ENCODE data around the gene CYP2E1. TPM values are rescaled to one million over a fixed set of nuclear protein-coding genes. Genes with fewer than 3 reads are reported as not detected.

Gene CYP2E1
- 1 to 10 TPM in 2 of 4 donors, under 1 TPM in 2; 0.20 to 2.6 (median 1.4) TPM for total RNA-seq

- intact Hi-C loops (cut with DNase I) = no loop called here
- Histone ChIP-seq H3K36me3 (no peaks in the 10 kb centered on the region), H3K4me3 (replicated peaks in 1 of 3) (no peak within 1 kb of the TSS), H3K27ac (no peak within 1 kb of the TSS), H3K9me3 (no peaks in the 10 kb centered on the region), H3K4me1 (peaks cover 0 to 14% of the 10 kb centered on the region in 2 donors), H3K27me3 (peaks cover 10% of the 10 kb centered on the region)
- DNase-seq = no peak
- WGBS, 2 donors = 79 to 81% methylated on average over 15 to 16 of the region's 16 CpGs
- TF ChIP-seq CTCF (IDR thresholded peaks at IDR 0.05) (no peak), POLR2A (IDR thresholded peaks at IDR 0.05) (no peak)
Measured at GRCh38 chr10:133526957-133527588, at the start of gene CYP2E1. Gene CYP2E1, plus strand, starts transcription at chr10:133527363. Its CDS starts 33 bp downstream, at chr10:133527396.

GRCh38 chr10:133481086-133481643 is 46.0 kb upstream of the CYP2E1 start:
- H3K4me1 ChIP-seq = no peaks in the 10 kb centered on the region
- TF ChIP-seq CTCF (IDR thresholded peaks at IDR 0.05) (no peak), POLR2A (IDR thresholded peaks at IDR 0.05) (no peak)
- no peak overlapping the region for H3K4me3 ChIP-seq (replicated peaks in 1 of 3)
- no peaks in the 10 kb centered on the region for H3K27me3 ChIP-seq
- no peaks in the 10 kb centered on the region for H3K9me3 ChIP-seq
- H3K36me3 ChIP-seq = no peaks in the 10 kb centered on the region
- 81 to 87% methylated on average over 7 to 11 of the region's 12 CpGs for WGBS, 2 donors
- no peak overlapping the region for H3K27ac ChIP-seq
- no peak for DNase-seq
- intact Hi-C loops (cut with DNase I) = no loop called here

GRCh38 chr10:133481657-133482056 is 45.5 kb upstream of the CYP2E1 start:
- Histone ChIP-seq H3K27ac (no peak overlapping the region), H3K36me3 (no peaks in the 10 kb centered on the region), H3K4me3 (replicated peaks in 1 of 3) (no peak overlapping the region), H3K27me3 (no peaks in the 10 kb centered on the region), H3K9me3 (no peaks in the 10 kb centered on the region), H3K4me1 (no peaks in the 10 kb centered on the region)
- intact Hi-C loops (cut with DNase I) = no loop called here
- WGBS, 2 donors = 93 to 95% methylated on average over 7 to 9 of the region's 10 CpGs
- no peak for TF ChIP-seq CTCF (IDR thresholded peaks at IDR 0.05)
- no peak for TF ChIP-seq POLR2A (IDR thresholded peaks at IDR 0.05)
- DNase-seq = no peak

- intact Hi-C loops (cut with DNase I) = no loop called here
- Histone ChIP-seq H3K9me3 (no peaks in the 10 kb centered on the region), H3K4me1 (no peaks in the 10 kb centered on the region), H3K27me3 (no peaks in the 10 kb centered on the region), H3K4me3 (replicated peaks in 1 of 3) (no peak overlapping the region), H3K27ac (no peak overlapping the region), H3K36me3 (no peaks in the 10 kb centered on the region)
- no peak for DNase-seq
- TF ChIP-seq POLR2A (IDR thresholded peaks at IDR 0.05) (no peak), CTCF (IDR thresholded peaks at IDR 0.05) (no peak)
Measured at GRCh38 chr10:133484818-133485217, 42.3 kb upstream of the CYP2E1 start.

- TF ChIP-seq POLR2A (IDR thresholded peaks at IDR 0.05) = no peak
- no peak for TF ChIP-seq CTCF (IDR thresholded peaks at IDR 0.05)
- DNase-seq = no peak
- H3K4me3 ChIP-seq (replicated peaks in 1 of 3) = no peak overlapping the region
- no peaks in the 10 kb centered on the region for H3K4me1 ChIP-seq
- no peaks in the 10 kb centered on the region for H3K9me3 ChIP-seq
- no peaks in the 10 kb centered on the region for H3K27me3 ChIP-seq
- H3K36me3 ChIP-seq = no peaks in the 10 kb centered on the region
- intact Hi-C loops (cut with DNase I) = no loop called here
- no peak overlapping the region for H3K27ac ChIP-seq
Measured at GRCh38 chr10:133487085-133487484, 40.1 kb upstream of the CYP2E1 start.
